GM12878 (cell line): Measurements from ENCODE around the gene MROH2A. TPM values are rescaled to one million over a fixed set of nuclear protein-coding genes. Genes with fewer than 3 reads are reported as not detected.

ENCODE experiments used
- CTCF ChIP-seq, 3 experiments: IDR thresholded peaks in 2 of 3; conservative IDR thresholded peaks in 1 of 3; 2 replicates each; pipeline ENCODE4 v1.5.1; 2011; ENCODE audit warnings: low read depth in 3 of 3, low read length in 3 of 3, mild to moderate bottlenecking in 3 of 3, control low read depth in 2 of 3, moderate library complexity in 2 of 3, inconsistent platforms in 1 of 3, mixed read lengths in 1 of 3; ENCODE audit not compliant: control insufficient read depth in 2 of 3, insufficient read depth in 1 of 3; ENCODE audit errors: extremely low read depth in 1 of 3
- HCFC1 ChIP-seq: fragments of 150-350 bp; IDR thresholded peaks from 2 replicates; pipeline ENCODE4 v1.6.1; 2014; ENCODE audit warnings: low read length
- HDGF ChIP-seq: fragments of 450-650 bp; IDR thresholded peaks from 2 replicates; pipeline ENCODE4 v1.6.1; 2016; ENCODE audit warnings: antibody characterized with exemption
- JUND ChIP-seq: IDR thresholded peaks from 2 replicates; pipeline ENCODE4 v1.6.1; 2012; ENCODE audit warnings: low read depth, mild to moderate bottlenecking, low read length, improper control_type of control experiment, moderate library complexity
- NFIC ChIP-seq: IDR thresholded peaks from 2 replicates; pipeline ENCODE4 v1.6.1; 2012; ENCODE audit warnings: low read depth, mild to moderate bottlenecking, inconsistent platforms, low read length, moderate library complexity
- NKRF ChIP-seq: fragments of 450-650 bp; conservative IDR thresholded peaks from 2 replicates; pipeline ENCODE4 v1.6.1; 2017; ENCODE audit warnings: mild to moderate bottlenecking, moderate library complexity
- REST ChIP-seq: IDR thresholded peaks from 2 replicates; pipeline ENCODE4 v1.6.1; 2012; ENCODE audit warnings: mild to moderate bottlenecking, low read depth, low read length
- SREBF2 ChIP-seq: IDR thresholded peaks from 2 replicates; pipeline ENCODE4 v1.6.1; 2012; ENCODE audit warnings: mild to moderate bottlenecking, low read length
- TBL1XR1 ChIP-seq: IDR thresholded peaks from 2 replicates; pipeline ENCODE4 v1.6.1; 2012; ENCODE audit warnings: low read depth, low read length, improper control_type of control experiment
- USF1 ChIP-seq: IDR thresholded peaks from 2 replicates; pipeline ENCODE4 v1.6.1; 2011; ENCODE audit warnings: borderline replicate concordance, low read depth, mild to moderate bottlenecking, moderate library complexity, mixed read lengths, low read length; ENCODE audit not compliant: insufficient read depth; ENCODE audit errors: extremely low read length
- ZNF384 ChIP-seq: IDR thresholded peaks from 2 replicates; pipeline ENCODE4 v1.6.1; 2012; ENCODE audit warnings: low read depth, mild to moderate bottlenecking, low read length, improper control_type of control experiment, borderline replicate concordance
- polyA plus RNA-seq, 11 experiments: library from polyadenylated mRNA; depleted of rRNA in 4 of 11; unstranded in 6 of 11; stranded (reverse) in 5 of 11; fragments of >200 nt; fragmentation: Nextera tagmentation in 4 of 11; fragmentation: Illumina TruSeq in 1 of 11; extraction: Ambion mirVana in 4 of 11; extraction: Trizol in 1 of 11; gene quantifications; 1 replicate in 1 of 11; 2 replicates in 10 of 11; pipeline versions ENCODE4 v1.2.1 to v1.2.3, GENCODE V29; 2011 to 2016; ENCODE audit warnings: inconsistent platforms in 2 of 11, missing spikeins in 2 of 11, low read depth in 1 of 11
- total RNA-seq, 4 experiments: library from RNA; depleted of rRNA in 3 of 4; stranded (reverse); fragments of >200 nt in 3 of 4; fragmentation: Illumina TruSeq in 1 of 4; extraction: Trizol in 1 of 4; gene quantifications; 2 replicates each; pipeline versions ENCODE4 v1.2.1 to v1.2.3, GENCODE V29; 2013 to 2021

MROH2A gene
- total and polyA plus RNA-seq, 10 of the 15 experiments (the other 5 are each of a cell fraction or from before 2014, with no cell fraction given), result not detected

- peak; percentile 63 for TF ChIP-seq USF1
- no peak for TF ChIP-seq TBL1XR1
- TF ChIP-seq HDGF, result no peak
- no peak for TF ChIP-seq JUND
- peak; percentile 53 for TF ChIP-seq HCFC1
- no peak for TF ChIP-seq REST
- TF ChIP-seq NFIC, result no peak
- no peak for TF ChIP-seq SREBF2
- no peak for TF ChIP-seq ZNF384
- TF ChIP-seq NKRF, result no peak
- TF ChIP-seq CTCF (IDR thresholded peaks at IDR 0.05 in 2 of 3, conservative IDR thresholded peaks at IDR 0.05 in 1 of 3; ENCODE audit: control insufficient read depth in 2 of 3, extremely low read depth in 1 of 3, insufficient read depth in 1 of 3, low read depth in 3 of 3, low read length in 3 of 3), result no peak
Observed at GRCh38 chr2:233814056-233814835, 36.1 kb downstream of the MROH2A start (continued).
